NOMO-1 (cell line): ENCODE data around the gene CAMK2A.
A peak's percentile ranks its signal among the peaks of the same experiment; 100 is the strongest.

Source experiments
- DNase-seq, 2 experiments: peaks; one replicate each; lab custom pipeline; 2025; ENCODE audit not compliant: unreplicated experiment in 2 of 2; lab: John Stamatoyannopoulos, UW

The CAMK2A gene

DNA sequence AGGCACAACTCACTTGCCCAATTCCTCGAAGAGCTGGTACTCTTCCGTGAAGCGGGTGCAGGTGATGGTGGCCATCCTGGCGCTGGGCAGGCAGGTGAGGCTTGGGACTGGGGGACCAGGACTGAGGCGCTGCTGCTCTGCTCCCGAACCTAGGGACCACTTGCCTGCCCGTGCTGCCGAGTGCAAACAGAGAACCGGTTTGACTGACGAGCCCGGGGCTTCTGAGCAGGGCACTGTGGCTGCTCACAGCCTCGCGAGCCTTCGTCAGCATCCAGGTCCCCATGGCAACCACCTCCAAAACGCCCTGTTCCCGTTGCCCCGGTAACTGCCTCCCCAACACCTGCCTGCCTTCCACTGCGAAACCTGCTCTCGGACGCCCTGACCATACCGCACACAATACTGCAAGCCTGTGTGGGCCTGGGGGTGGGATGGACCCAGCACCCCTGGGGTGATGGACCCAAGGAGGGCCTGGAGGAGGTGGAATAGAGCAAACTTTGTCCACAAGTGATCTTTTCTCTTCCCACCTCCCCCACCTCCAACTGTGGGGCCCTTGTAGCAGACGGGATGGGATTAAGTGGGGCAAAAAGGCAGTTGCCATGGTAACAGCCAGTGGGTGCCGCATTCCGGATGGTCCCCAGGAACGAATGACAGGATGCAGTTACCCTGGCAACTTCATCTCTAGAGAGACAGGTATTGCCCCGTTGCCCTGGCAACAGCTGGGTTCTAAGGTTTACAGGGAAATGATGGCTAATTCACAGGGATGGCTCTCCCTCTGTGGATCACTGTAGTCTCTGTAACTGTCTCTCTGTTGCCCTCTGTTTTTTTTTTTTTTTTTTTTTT is at the start of gene CAMK2A:
TSS of gene CAMK2A (minus strand) at position 223 of the 840 bp plus-strand sequence. CDS start at position 75, 148 bp downstream.
- no peak for DNase-seq

- peak in 1 of 2 experiments; percentile 22 for DNase-seq
Measured at GRCh38 chr5:150339165-150339564, 49.6 kb upstream of the CAMK2A start.

GRCh38 chr5:150338546-150338945 is 49.0 kb upstream of the CAMK2A start:
- DNase-seq, result no peak

- DNase-seq, result no peak
Measured at GRCh38 chr5:150335778-150336177, 46.2 kb upstream of the CAMK2A start.

GRCh38 chr5:150333400-150333799 is 43.8 kb upstream of the CAMK2A start:
- no peak for DNase-seq

- no peak for DNase-seq
Measured at GRCh38 chr5:150329881-150330876, 40.6 kb upstream of the CAMK2A start.

DNA sequence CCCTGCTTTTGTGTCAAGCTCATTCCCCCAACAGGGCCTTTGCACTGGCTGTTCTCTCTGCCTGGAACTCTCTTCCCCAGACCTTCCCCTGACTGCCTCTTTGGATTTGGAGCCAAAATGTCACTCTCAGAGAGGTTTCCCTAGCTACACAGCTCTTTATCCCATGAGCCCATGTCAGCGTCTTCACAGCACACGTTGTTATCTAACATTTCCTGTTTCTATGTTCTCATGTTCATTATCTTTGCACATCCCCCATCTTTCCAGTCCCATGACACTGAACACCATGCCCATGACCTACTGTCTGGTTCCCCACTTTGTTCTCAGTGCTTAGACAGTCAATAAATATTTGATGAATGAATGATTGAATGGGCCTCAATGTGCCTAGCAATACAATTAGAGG is 39.5 kb upstream of the CAMK2A start:
- no peak for DNase-seq

GRCh38 chr5:150328515-150328914 is 38.9 kb upstream of the CAMK2A start:
- no peak for DNase-seq

- no peak for DNase-seq
Measured at GRCh38 chr5:150327139-150327538, 37.6 kb upstream of the CAMK2A start.

GRCh38 chr5:150326707-150327106 is 37.1 kb upstream of the CAMK2A start:
- no peak for DNase-seq

GRCh38 chr5:150325426-150325825 is 35.9 kb upstream of the CAMK2A start:
- DNase-seq, result no peak

DNA sequence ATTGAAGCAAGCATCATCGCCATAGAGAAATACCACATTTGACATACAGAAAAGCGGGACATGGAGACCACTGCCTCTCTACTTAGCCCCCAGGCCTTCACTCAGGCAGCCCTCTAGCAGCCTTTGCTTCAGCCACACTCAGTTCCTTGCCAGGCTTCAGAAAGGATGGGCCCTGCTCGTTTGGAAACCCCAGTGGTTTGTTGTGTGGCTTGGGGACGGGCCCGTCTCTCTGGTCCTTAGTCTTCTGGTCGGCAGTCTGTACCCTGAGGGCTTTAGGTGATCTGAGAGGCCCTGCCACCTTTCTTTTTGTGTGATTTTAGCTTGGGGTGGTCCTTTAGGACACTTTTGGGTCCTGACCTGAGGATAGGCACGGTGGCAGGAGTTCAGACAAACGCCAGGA is 34.2 kb upstream of the CAMK2A start:
- DNase-seq, result no peak

- no peak for DNase-seq
Measured at GRCh38 chr5:150323092-150323491, 33.5 kb upstream of the CAMK2A start.

GRCh38 chr5:150322202-150322601 is 32.6 kb upstream of the CAMK2A start:
- DNase-seq, result no peak

GRCh38 chr5:150321784-150322183 is 32.2 kb upstream of the CAMK2A start:
- DNase-seq, result no peak

DNA sequence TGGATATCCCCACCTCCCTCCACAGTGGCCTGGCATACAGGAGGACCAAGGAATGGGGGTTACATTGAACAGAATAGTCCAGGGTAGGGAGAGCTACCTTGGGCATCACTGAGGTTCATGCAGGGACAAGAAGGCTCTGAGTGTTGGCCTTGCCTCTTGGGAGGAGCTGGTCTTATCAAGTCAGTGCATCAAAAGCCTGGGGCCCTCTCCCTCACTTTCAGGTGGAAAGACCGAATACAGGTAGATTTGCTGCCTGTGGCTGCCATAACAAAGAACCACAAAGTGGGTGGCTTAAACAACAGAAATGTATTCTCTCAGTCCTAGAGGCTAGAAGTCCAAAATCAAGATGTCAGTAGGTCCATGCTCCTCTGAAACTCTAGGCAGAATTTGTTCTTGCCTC is 31.6 kb upstream of the CAMK2A start:
- no peak for DNase-seq

- peak in 1 of 2 experiments; percentile 40 for DNase-seq
Measured at GRCh38 chr5:150320044-150320613, 30.6 kb upstream of the CAMK2A start.

DNA sequence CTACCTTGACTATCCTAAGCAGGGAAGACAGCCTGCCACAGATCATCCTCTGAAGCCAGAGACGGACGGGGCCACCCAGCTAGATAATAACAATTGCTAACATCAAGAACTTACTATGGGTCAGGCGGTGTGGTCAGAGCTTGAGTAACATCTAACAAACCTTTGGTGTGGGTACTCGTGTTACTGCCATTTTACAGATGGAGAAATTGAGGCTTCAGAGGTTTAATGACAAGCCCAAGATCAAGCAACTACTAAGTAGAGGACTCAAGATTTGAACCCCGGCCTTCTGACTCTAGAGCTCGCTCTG is 29.9 kb upstream of the CAMK2A start:
- no peak for DNase-seq

GRCh38 chr5:150318613-150319483 is 29.3 kb upstream of the CAMK2A start:
- DNase-seq, result no peak
